ENCODE data around the gene SLC22A7. TPM values are rescaled to one million over a fixed set of nuclear protein-coding genes. Genes with fewer than 3 reads are reported as not detected.
"Not testable (repeated sequence)": the region's sequence is repeated elsewhere in the genome, so short reads cannot be mapped to it uniquely, and the experiment has no call there.

The SLC22A7 gene
- total and polyA plus RNA-seq, 2 donors from 2014 or later = 2.0 to 34.8 TPM

DNA sequence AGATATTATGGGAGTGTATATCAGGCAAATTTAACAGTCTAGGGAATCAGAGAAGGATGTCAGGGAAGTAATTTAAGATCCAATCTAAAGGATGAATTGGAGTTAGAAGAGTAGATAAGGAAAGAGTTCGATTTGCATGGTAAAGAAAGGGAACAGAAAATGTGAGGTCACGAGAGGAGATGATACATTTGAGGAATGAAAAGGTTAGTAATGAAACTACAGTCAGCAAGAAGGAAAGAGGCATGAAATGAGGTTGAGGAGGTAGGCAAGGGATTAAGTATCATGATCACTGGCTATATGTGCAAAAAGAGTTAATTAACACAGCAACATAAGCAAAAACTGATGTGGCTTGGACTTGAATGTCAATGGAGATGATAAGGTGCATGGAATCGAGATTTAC lies 49.0 kb downstream of the SLC22A7 start:
- DNase-seq = no peak
- Histone ChIP-seq H3K27ac (ENCODE audit: low read depth in 2 of 2, low read length in 2 of 2) (no peak overlapping the region), H3K4me1 (ENCODE audit: control insufficient read depth in 2 of 3, insufficient read depth in 2 of 3, low read depth in 1 of 3, low read length in 3 of 3) (no peaks in the 10 kb centered on the region), H3K36me3 (ENCODE audit: control insufficient read depth in 2 of 3, insufficient read depth in 3 of 3, low read length in 3 of 3) (peaks cover 10 to 35% (median 21%) of the 10 kb centered on the region in 3 donors), H3K9me3 (ENCODE audit: control insufficient read depth in 2 of 3, insufficient read depth in 1 of 3, low read length in 3 of 3) (no peaks in the 10 kb centered on the region), H3K4me3 (ENCODE audit: low read length in 3 of 3) (no peak overlapping the region), H3K27me3 (ENCODE audit: control insufficient read depth, insufficient read depth, low read length) (no peaks in the 10 kb centered on the region), H3K9ac (ENCODE audit: low read length in 3 of 3) (no peak overlapping the region)
- TF ChIP-seq, protein P1, sequence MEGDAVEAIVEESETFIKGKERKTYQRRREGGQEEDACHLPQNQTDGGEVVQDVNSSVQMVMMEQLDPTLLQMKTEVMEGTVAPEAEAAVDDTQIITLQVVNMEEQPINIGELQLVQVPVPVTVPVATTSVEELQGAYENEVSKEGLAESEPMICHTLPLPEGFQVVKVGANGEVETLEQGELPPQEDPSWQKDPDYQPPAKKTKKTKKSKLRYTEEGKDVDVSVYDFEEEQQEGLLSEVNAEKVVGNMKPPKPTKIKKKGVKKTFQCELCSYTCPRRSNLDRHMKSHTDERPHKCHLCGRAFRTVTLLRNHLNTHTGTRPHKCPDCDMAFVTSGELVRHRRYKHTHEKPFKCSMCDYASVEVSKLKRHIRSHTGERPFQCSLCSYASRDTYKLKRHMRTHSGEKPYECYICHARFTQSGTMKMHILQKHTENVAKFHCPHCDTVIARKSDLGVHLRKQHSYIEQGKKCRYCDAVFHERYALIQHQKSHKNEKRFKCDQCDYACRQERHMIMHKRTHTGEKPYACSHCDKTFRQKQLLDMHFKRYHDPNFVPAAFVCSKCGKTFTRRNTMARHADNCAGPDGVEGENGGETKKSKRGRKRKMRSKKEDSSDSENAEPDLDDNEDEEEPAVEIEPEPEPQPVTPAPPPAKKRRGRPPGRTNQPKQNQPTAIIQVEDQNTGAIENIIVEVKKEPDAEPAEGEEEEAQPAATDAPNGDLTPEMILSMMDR (IDR thresholded peaks at IDR 0.05; ENCODE audit: borderline replicate concordance, extremely low read depth, insufficient read depth) = no peak
- FAIRE-seq = no peak
- intact Hi-C loops (cut with DNase I) = no loop called here

DNA sequence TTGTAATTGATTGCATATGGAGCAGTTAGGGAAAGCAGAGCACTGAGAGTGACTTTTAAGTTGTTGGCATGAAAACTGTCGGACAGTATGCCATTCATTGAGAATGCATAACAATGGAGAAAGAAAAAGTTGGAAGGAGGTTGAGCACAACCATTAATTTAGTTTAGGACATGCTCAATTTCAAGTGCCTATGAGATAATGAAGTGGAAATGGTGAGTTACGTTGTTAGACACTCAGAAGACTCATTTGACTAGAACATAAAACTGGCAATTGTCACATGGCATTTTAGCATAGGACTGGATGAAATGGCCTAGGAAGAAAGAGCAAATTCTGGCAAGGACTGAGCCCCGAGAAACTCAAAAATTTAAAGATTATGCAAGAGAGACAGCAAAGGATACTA lies 49.4 kb downstream of the SLC22A7 start:
- Histone ChIP-seq H3K27me3 (ENCODE audit: control insufficient read depth, insufficient read depth, low read length) (no peaks in the 10 kb centered on the region), H3K27ac (ENCODE audit: low read depth in 2 of 2, low read length in 2 of 2) (no peak overlapping the region), H3K4me1 (ENCODE audit: control insufficient read depth in 2 of 3, insufficient read depth in 2 of 3, low read depth in 1 of 3, low read length in 3 of 3) (no peaks in the 10 kb centered on the region), H3K9ac (ENCODE audit: low read length in 3 of 3) (no peak overlapping the region), H3K9me3 (ENCODE audit: control insufficient read depth in 2 of 3, insufficient read depth in 1 of 3, low read length in 3 of 3) (no peaks in the 10 kb centered on the region), H3K36me3 (ENCODE audit: control insufficient read depth in 2 of 3, insufficient read depth in 3 of 3, low read length in 3 of 3) (peaks cover 10 to 30% (median 19%) of the 10 kb centered on the region in 3 donors), H3K4me3 (ENCODE audit: low read length in 3 of 3) (no peak overlapping the region)
- intact Hi-C loops (cut with DNase I) = no loop called here
- DNase-seq = no peak
- no peak for FAIRE-seq
- TF ChIP-seq, protein P1 (IDR thresholded peaks at IDR 0.05; ENCODE audit: borderline replicate concordance, extremely low read depth, insufficient read depth) = no peak

DNA sequence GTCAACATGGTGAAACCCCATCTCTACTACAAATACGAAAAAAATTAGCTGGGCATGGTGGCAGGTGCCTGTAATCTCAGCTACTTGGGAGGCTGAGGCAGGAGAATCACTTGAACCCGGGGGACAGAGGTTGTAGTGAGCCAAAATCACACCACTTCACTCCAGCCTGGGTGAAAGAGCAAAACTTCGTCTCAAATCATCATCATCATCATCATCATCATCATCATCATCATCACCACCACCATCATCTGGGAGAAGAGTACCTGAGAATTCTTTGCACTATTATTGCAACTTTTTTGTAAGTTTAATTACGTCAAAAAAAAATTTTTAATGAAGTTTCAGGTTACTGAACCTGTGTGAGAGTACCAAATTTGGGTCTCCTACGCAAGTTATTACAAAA lies 53.9 kb downstream of the SLC22A7 start:
- H3K9ac ChIP-seq (ENCODE audit: low read length in 3 of 3); H3K27ac ChIP-seq (ENCODE audit: low read depth in 2 of 2, low read length in 2 of 2); intact Hi-C loops (cut with DNase I); DNase-seq; H3K9me3 ChIP-seq (ENCODE audit: control insufficient read depth in 2 of 3, insufficient read depth in 1 of 3, low read length in 3 of 3); H3K4me1 ChIP-seq (ENCODE audit: control insufficient read depth in 2 of 3, insufficient read depth in 2 of 3, low read depth in 1 of 3, low read length in 3 of 3); H3K27me3 ChIP-seq (ENCODE audit: control insufficient read depth, insufficient read depth, low read length); H3K4me3 ChIP-seq (ENCODE audit: low read length in 3 of 3); FAIRE-seq: not testable (repeated sequence)
- peaks cover 10 to 36% (median 27%) of the 10 kb centered on the region in 3 donors for H3K36me3 ChIP-seq (ENCODE audit: control insufficient read depth in 2 of 3, insufficient read depth in 3 of 3, low read length in 3 of 3)

Other genes starting within 250 kb of the SLC22A7 start
- 24.5 TPM for gene CUL7, start 244.4 kb upstream of the SLC22A7 start, total RNA-seq
- 10.1 TPM for gene CUL7, start 244.4 kb upstream of the SLC22A7 start, polyA plus RNA-seq (ENCODE audit: insufficient read depth, low read depth, low replicate concordance)
- gene MRPL2, start 238.8 kb upstream of the SLC22A7 start, total RNA-seq = 56.6 TPM
- 127 TPM for gene MRPL2, start 238.8 kb upstream of the SLC22A7 start, polyA plus RNA-seq (ENCODE audit: insufficient read depth, low read depth, low replicate concordance)
- gene KLC4, start 238.6 kb upstream of the SLC22A7 start, total RNA-seq = 33.7 TPM
- gene KLC4, start 238.6 kb upstream of the SLC22A7 start, polyA plus RNA-seq (ENCODE audit: insufficient read depth, low read depth, low replicate concordance) = 39.0 TPM
- 55.2 TPM for gene PTK7, start 221.9 kb upstream of the SLC22A7 start, total RNA-seq
- gene PTK7, start 221.9 kb upstream of the SLC22A7 start, polyA plus RNA-seq (ENCODE audit: insufficient read depth, low read depth, low replicate concordance) = 26.0 TPM
- gene SRF, start 127.0 kb upstream of the SLC22A7 start, total RNA-seq = 30.6 TPM
- 13.8 TPM for gene SRF, start 127.0 kb upstream of the SLC22A7 start, polyA plus RNA-seq (ENCODE audit: insufficient read depth, low read depth, low replicate concordance)
- gene CUL9, start 116.1 kb upstream of the SLC22A7 start, total RNA-seq = 47.3 TPM
- gene CUL9, start 116.1 kb upstream of the SLC22A7 start, polyA plus RNA-seq (ENCODE audit: insufficient read depth, low read depth, low replicate concordance) = 34.7 TPM
- gene DNPH1, start 68.8 kb upstream of the SLC22A7 start, total RNA-seq = 74.3 TPM
- gene DNPH1, start 68.8 kb upstream of the SLC22A7 start, polyA plus RNA-seq (ENCODE audit: insufficient read depth, low read depth, low replicate concordance) = 373 TPM
- 0.31 TPM for gene TTBK1, start 54.8 kb upstream of the SLC22A7 start, total RNA-seq
- 0.26 TPM for gene TTBK1, start 54.8 kb upstream of the SLC22A7 start, polyA plus RNA-seq (ENCODE audit: insufficient read depth, low read depth, low replicate concordance)
- 5.6 TPM for gene CRIP3, start 10.6 kb downstream of the SLC22A7 start, total RNA-seq
- 14.3 TPM for gene CRIP3, start 10.6 kb downstream of the SLC22A7 start, polyA plus RNA-seq (ENCODE audit: insufficient read depth, low read depth, low replicate concordance)
- gene ZNF318, start 71.4 kb downstream of the SLC22A7 start, total RNA-seq = 13.9 TPM
- gene ZNF318, start 71.4 kb downstream of the SLC22A7 start, polyA plus RNA-seq (ENCODE audit: insufficient read depth, low read depth, low replicate concordance) = 5.5 TPM
- 30.2 TPM for gene ABCC10, start 129.3 kb downstream of the SLC22A7 start, total RNA-seq
- gene ABCC10, start 129.3 kb downstream of the SLC22A7 start, polyA plus RNA-seq (ENCODE audit: insufficient read depth, low read depth, low replicate concordance) = 12.0 TPM
- gene DLK2, start 157.3 kb downstream of the SLC22A7 start, total RNA-seq = 0.50 TPM
- gene DLK2, start 157.3 kb downstream of the SLC22A7 start, polyA plus RNA-seq (ENCODE audit: insufficient read depth, low read depth, low replicate concordance) = not detected
- gene TJAP1, start 179.3 kb downstream of the SLC22A7 start, total RNA-seq = 38.5 TPM
- gene TJAP1, start 179.3 kb downstream of the SLC22A7 start, polyA plus RNA-seq (ENCODE audit: insufficient read depth, low read depth, low replicate concordance) = 13.6 TPM
- 1.5 TPM for gene LRRC73, start 212.1 kb downstream of the SLC22A7 start, total RNA-seq
- gene LRRC73, start 212.1 kb downstream of the SLC22A7 start, polyA plus RNA-seq (ENCODE audit: insufficient read depth, low read depth, low replicate concordance) = 4.6 TPM
- 107 TPM for gene YIPF3, start 218.7 kb downstream of the SLC22A7 start, total RNA-seq
- gene YIPF3, start 218.7 kb downstream of the SLC22A7 start, polyA plus RNA-seq (ENCODE audit: insufficient read depth, low read depth, low replicate concordance) = 114 TPM
- gene POLR1C, start 218.8 kb downstream of the SLC22A7 start, total RNA-seq = 41.3 TPM
- 27.5 TPM for gene POLR1C, start 218.8 kb downstream of the SLC22A7 start, polyA plus RNA-seq (ENCODE audit: insufficient read depth, low read depth, low replicate concordance)